HepG2 (cell line): Measurements from ENCODE around the gene CTNNA2. TPM values are rescaled to one million over a fixed set of nuclear protein-coding genes. Genes with fewer than 3 reads are reported as not detected.

Source experiments
- ATAC-seq: fragments of 200-7000 bp; cut with Tn5 transposase; 3 replicates; pipeline ENCODE4 v1.9.1; 2020; ENCODE audit warnings: mild to moderate bottlenecking, moderate library complexity
- BruUV-seq: library from RNA; stranded (reverse); fragments of 400-500 nt; replicated peaks from 2 replicates; lab custom pipeline; 2021; lab: Mats Ljungman, UMichigan
- CTCF ChIA-PET: fragments of 300-600 bp; formaldehyde crosslinking; extraction: SDS; loops from one replicate; lab custom pipeline; 2021; ENCODE audit warnings: low total read pairs, inconsistent platforms, low intra/inter-chr PET ratio; lab: Yijun Ruan, JAX
- POLR2A ChIA-PET: fragments of 350-600 bp; sonication (Branson Sonifier 250); formaldehyde crosslinking; loops from one replicate; lab custom pipeline; 2020; ENCODE audit warnings: antibody characterized with exemption, inconsistent platforms; lab: Yijun Ruan, JAX
- DNase-seq: peaks from one replicate; pipeline ENCODE4 v3.0.0-alpha.2; 2015; ENCODE audit warnings: low spot score
- FAIRE-seq: peaks from 3 replicates; lab custom pipeline; 2011; peaks lifted over from hg19 to GRCh38; lab: Jason Lieb, UNC
- H2AFZ ChIP-seq: one replicate; pipeline ENCODE4 v1.6.1; 2011; ENCODE audit warnings: low read length, inconsistent platforms
- H3K27ac ChIP-seq: fragments of 300-600 bp; 3 replicates; pipeline ENCODE4 v1.8.0; 2011; ENCODE audit warnings: mixed run types, mild to moderate bottlenecking, mixed read lengths, low read length, inconsistent platforms; ENCODE audit not compliant: insufficient read depth; ENCODE audit errors: extremely low read length
- H3K27me3 ChIP-seq, 2 experiments: fragments of 200-600 bp in 1 of 2; 2 replicates in 1 of 2; 3 replicates in 1 of 2; pipeline versions ENCODE4 v1.6.0 to v1.8.0; 2011; ENCODE audit warnings: low read length in 2 of 2, mild to moderate bottlenecking in 2 of 2, moderate library complexity in 2 of 2, inconsistent platforms in 1 of 2; ENCODE audit not compliant: insufficient read depth in 2 of 2, control insufficient read depth in 1 of 2
- H3K36me3 ChIP-seq, 2 experiments: fragments of 200-600 bp in 1 of 2; replicated peaks in 1 of 2; 2 replicates in 1 of 2; 3 replicates in 1 of 2; pipeline versions ENCODE4 v1.5.1 to v1.8.0; 2011; ENCODE audit warnings: low read length in 2 of 2, inconsistent platforms in 1 of 2; ENCODE audit not compliant: insufficient read depth in 2 of 2, control insufficient read depth in 1 of 2
- H3K4me1 ChIP-seq: 2 replicates; pipeline ENCODE4 v1.5.1; 2012; ENCODE audit warnings: low read length, inconsistent platforms; ENCODE audit not compliant: insufficient read depth
- H3K4me2 ChIP-seq: 2 replicates; pipeline ENCODE4 v1.6.0; 2011; ENCODE audit warnings: low read depth, low read length, inconsistent platforms
- H3K4me3 ChIP-seq, 3 experiments: fragments of 200-600 bp in 1 of 3; sonication (generic), shearing (Covaris generic) in 1 of 3; replicated peaks in 1 of 3; 2 replicates each; pipeline ENCODE4 v1.5.1; 2011 to 2016; ENCODE audit warnings: low read length in 3 of 3, inconsistent platforms in 2 of 3, low read depth in 2 of 3, mild to moderate bottlenecking in 2 of 3, control low read depth in 1 of 3, mixed read lengths in 1 of 3; ENCODE audit not compliant: insufficient read depth in 1 of 3
- H3K79me2 ChIP-seq: one replicate; pipeline ENCODE4 v1.6.1; 2011; ENCODE audit warnings: low read length, inconsistent platforms; ENCODE audit not compliant: insufficient read depth
- H3K9ac ChIP-seq: 2 replicates; pipeline ENCODE4 v1.6.0; 2011; ENCODE audit warnings: mild to moderate bottlenecking, low read depth, low read length, inconsistent platforms; ENCODE audit not compliant: insufficient read depth
- H3K9me3 ChIP-seq: 2 replicates; pipeline ENCODE4 v1.5.1; 2012; ENCODE audit warnings: mild to moderate bottlenecking, low read length
- H4K20me1 ChIP-seq: 2 replicates; pipeline ENCODE4 v1.6.0; 2011; ENCODE audit warnings: inconsistent platforms, mild to moderate bottlenecking, low read length, moderate library complexity; ENCODE audit not compliant: insufficient read depth
- CBFB ChIP-seq: sonication (generic); formaldehyde crosslinking; IDR thresholded peaks from 2 replicates; pipeline ENCODE4 v1.4.0; 2020; ENCODE audit warnings: missing genetic modification reagents
- JUN ChIP-seq: sonication (generic); formaldehyde crosslinking; IDR thresholded peaks from 2 replicates; pipeline ENCODE4 v1.4.0; 2020; ENCODE audit warnings: mild to moderate bottlenecking, missing genetic modification reagents
- KDM2A ChIP-seq: sonication (generic); formaldehyde crosslinking; IDR thresholded peaks from 2 replicates; pipeline ENCODE4 v1.4.0; 2020; ENCODE audit warnings: low read depth, missing genetic modification reagents, borderline replicate concordance
- SMARCE1 ChIP-seq: fragments of 450-650 bp; IDR thresholded peaks from 2 replicates; pipeline ENCODE4 v1.6.1; 2017; ENCODE audit warnings: borderline replicate concordance
- SP2 ChIP-seq: sonication (generic); formaldehyde crosslinking; IDR thresholded peaks from 2 replicates; pipeline ENCODE4 v1.5.1; 2020; ENCODE audit warnings: mild to moderate bottlenecking, missing genetic modification reagents
- TCF7 ChIP-seq: sonication (generic); IDR thresholded peaks from 2 replicates; pipeline ENCODE4 v1.6.1; 2016; ENCODE audit warnings: antibody characterized with exemption, low read depth
- ZBTB8A ChIP-seq: sonication (generic); formaldehyde crosslinking; IDR thresholded peaks from 2 replicates; pipeline ENCODE4 v1.4.0; 2020; ENCODE audit warnings: mild to moderate bottlenecking, low read depth, missing genetic modification reagents, borderline replicate concordance
- ZNF761 ChIP-seq: sonication (generic); formaldehyde crosslinking; conservative IDR thresholded peaks from 2 replicates; pipeline ENCODE4 v1.4.0; 2020; ENCODE audit warnings: mild to moderate bottlenecking, missing genetic modification reagents
- ZNF781 ChIP-seq: sonication (generic); formaldehyde crosslinking; IDR thresholded peaks from 2 replicates; pipeline ENCODE4 v1.5.1; 2020; ENCODE audit warnings: borderline replicate concordance, mild to moderate bottlenecking, missing genetic modification reagents; ENCODE audit errors: not compliant biosample characterization
- ZNF841 ChIP-seq: sonication (generic); formaldehyde crosslinking; IDR thresholded peaks from 2 replicates; pipeline ENCODE4 v1.8.1; 2023; ENCODE audit warnings: missing genetic modification reagents, borderline replicate concordance
- WGBS: methylation state at CpG from one replicate; pipeline ENCODE4 v1.1.6; 2017; ENCODE audit warnings: low lambda C conversion rate; 5-methylcytosine and 5-hydroxymethylcytosine counted together
- in situ Hi-C: cut with HindIII; loops from 2 replicates; pipeline ENCODE4 v1.10.0; 2017; ENCODE audit warnings: low pct_unique_long_range_greater_than_20kb; ENCODE audit not compliant: extremely low pct_ligation_motif_present
- intact Hi-C: fragments of 100-400 bp; cut with micrococcal nuclease; formaldehyde crosslinking; loops from one replicate; pipeline ENCODE4 v1.10.0; 2022; ENCODE audit not compliant: unreplicated experiment
- polyA plus RNA-seq, 8 experiments: library from polyadenylated mRNA; depleted of rRNA in 3 of 8; stranded (reverse) in 7 of 8; unstranded in 1 of 8; fragments of >200 nt; fragmentation: Illumina TruSeq in 4 of 8; extraction: Trizol in 4 of 8; gene quantifications; 2 replicates each; pipeline versions ENCODE4 v1.2.1 to v1.2.3, GENCODE V29; 2011 to 2016; ENCODE audit warnings: low read depth in 4 of 8, missing spikeins in 1 of 8, mixed read lengths in 1 of 8; ENCODE audit not compliant: insufficient read depth in 1 of 8
- total RNA-seq, 5 experiments: library from RNA; depleted of rRNA; stranded (reverse); fragments of >200 nt; fragmentation: Illumina TruSeq; extraction: Trizol; gene quantifications; 2 replicates each; pipeline ENCODE4 v1.2.3, GENCODE V29; 2016; ENCODE audit warnings: low read depth in 1 of 5
- TF ChIP-seq, protein P1 (sequence below): sonication (generic); formaldehyde crosslinking; conservative IDR thresholded peaks from 2 replicates; pipeline ENCODE4 v1.8.1; 2023; ENCODE audit warnings: missing genetic modification reagents
- TF ChIP-seq, protein P2 (sequence below): sonication (generic); formaldehyde crosslinking; IDR thresholded peaks from 2 replicates; pipeline ENCODE4 v1.4.0; 2020; ENCODE audit warnings: missing genetic modification reagents, borderline replicate concordance
- TF ChIP-seq, protein P3 (sequence below): sonication (generic); formaldehyde crosslinking; IDR thresholded peaks from 2 replicates; pipeline ENCODE4 v1.8.0; 2022; ENCODE audit warnings: missing genetic modification reagents, mild to moderate bottlenecking, borderline replicate concordance
- TF ChIP-seq, protein P4 (sequence below): IDR thresholded peaks from 2 replicates; pipeline ENCODE4 v1.6.1; 2016; ENCODE audit warnings: low read depth
- TF ChIP-seq, protein P5 (sequence below): sonication (generic); formaldehyde crosslinking; IDR thresholded peaks from 2 replicates; pipeline ENCODE4 v1.4.0; 2020; ENCODE audit warnings: missing genetic modification reagents

The CTNNA2 gene
- total and polyA plus RNA-seq, 2 of the 13 experiments (the other 11 are each of a cell fraction or from before 2014, with no cell fraction given), result not detected

DNA sequence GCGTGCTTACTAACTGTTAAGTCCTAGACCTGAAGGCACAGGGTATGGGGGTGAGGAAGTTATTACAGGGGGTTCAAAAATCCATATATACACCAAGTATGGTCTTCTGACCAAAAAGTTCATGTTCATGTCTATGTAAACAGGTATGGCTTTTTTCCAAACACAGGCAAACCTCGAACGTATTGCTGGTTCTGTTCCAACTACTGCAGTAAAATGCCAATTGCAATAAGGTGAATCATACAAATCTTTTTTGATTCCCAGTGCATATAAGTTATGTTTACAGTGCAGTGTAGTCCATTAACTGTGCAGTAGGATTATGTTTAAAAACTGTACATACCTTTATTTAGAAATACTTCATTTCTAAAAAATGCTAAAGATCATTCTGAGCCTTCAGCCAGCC is 1037.0 kb downstream of the CTNNA2 start:
- Histone ChIP-seq H3K79me2 (no peaks in the 10 kb centered on the region), H3K9me3 (peaks cover 73% of the 10 kb centered on the region), H3K9ac (no peak overlapping the region), H4K20me1 (no peaks in the 10 kb centered on the region), H3K4me1 (no peaks in the 10 kb centered on the region), H2AFZ (no peak overlapping the region), H3K36me3 (no peaks in the 10 kb centered on the region), H3K4me2 (no peak overlapping the region), H3K27ac (no peak overlapping the region), H3K4me3 (no peak overlapping the region), H3K27me3 (no peaks in the 10 kb centered on the region)
- FAIRE-seq (no peak), ATAC-seq (no peak), DNase-seq (no peak)
- intact Hi-C loops, result no loop called here
- in situ Hi-C loops, result no loop called here
- ChIA-PET CTCF (no interaction called here), POLR2A (no interaction called here)
- no TSS peak for BruUV-seq
- WGBS, result 8% methylated on average over 3 of the region's 3 CpGs
- no peak for TF ChIP-seq ZNF841 (CRISPR knock-in tag)
- no peak for TF ChIP-seq JUN (CRISPR knock-in tag)
- TF ChIP-seq ZBTB8A (CRISPR knock-in tag), result no peak
- TF ChIP-seq, protein P1, sequence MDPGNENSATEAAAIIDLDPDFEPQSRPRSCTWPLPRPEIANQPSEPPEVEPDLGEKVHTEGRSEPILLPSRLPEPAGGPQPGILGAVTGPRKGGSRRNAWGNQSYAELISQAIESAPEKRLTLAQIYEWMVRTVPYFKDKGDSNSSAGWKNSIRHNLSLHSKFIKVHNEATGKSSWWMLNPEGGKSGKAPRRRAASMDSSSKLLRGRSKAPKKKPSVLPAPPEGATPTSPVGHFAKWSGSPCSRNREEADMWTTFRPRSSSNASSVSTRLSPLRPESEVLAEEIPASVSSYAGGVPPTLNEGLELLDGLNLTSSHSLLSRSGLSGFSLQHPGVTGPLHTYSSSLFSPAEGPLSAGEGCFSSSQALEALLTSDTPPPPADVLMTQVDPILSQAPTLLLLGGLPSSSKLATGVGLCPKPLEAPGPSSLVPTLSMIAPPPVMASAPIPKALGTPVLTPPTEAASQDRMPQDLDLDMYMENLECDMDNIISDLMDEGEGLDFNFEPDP (CRISPR knock-in tag), result no peak
- TF ChIP-seq KDM2A, result no peak
- TF ChIP-seq SMARCE1, result no peak
- TF ChIP-seq, protein P2, sequence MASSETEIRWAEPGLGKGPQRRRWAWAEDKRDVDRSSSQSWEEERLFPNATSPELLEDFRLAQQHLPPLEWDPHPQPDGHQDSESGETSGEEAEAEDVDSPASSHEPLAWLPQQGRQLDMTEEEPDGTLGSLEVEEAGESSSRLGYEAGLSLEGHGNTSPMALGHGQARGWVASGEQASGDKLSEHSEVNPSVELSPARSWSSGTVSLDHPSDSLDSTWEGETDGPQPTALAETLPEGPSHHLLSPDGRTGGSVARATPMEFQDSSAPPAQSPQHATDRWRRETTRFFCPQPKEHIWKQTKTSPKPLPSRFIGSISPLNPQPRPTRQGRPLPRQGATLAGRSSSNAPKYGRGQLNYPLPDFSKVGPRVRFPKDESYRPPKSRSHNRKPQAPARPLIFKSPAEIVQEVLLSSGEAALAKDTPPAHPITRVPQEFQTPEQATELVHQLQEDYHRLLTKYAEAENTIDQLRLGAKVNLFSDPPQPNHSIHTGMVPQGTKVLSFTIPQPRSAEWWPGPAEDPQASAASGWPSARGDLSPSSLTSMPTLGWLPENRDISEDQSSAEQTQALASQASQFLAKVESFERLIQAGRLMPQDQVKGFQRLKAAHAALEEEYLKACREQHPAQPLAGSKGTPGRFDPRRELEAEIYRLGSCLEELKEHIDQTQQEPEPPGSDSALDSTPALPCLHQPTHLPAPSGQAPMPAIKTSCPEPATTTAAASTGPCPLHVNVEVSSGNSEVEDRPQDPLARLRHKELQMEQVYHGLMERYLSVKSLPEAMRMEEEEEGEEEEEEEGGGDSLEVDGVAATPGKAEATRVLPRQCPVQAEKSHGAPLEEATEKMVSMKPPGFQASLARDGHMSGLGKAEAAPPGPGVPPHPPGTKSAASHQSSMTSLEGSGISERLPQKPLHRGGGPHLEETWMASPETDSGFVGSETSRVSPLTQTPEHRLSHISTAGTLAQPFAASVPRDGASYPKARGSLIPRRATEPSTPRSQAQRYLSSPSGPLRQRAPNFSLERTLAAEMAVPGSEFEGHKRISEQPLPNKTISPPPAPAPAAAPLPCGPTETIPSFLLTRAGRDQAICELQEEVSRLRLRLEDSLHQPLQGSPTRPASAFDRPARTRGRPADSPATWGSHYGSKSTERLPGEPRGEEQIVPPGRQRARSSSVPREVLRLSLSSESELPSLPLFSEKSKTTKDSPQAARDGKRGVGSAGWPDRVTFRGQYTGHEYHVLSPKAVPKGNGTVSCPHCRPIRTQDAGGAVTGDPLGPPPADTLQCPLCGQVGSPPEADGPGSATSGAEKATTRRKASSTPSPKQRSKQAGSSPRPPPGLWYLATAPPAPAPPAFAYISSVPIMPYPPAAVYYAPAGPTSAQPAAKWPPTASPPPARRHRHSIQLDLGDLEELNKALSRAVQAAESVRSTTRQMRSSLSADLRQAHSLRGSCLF (CRISPR knock-in tag), result no peak
- TF ChIP-seq, protein P3, sequence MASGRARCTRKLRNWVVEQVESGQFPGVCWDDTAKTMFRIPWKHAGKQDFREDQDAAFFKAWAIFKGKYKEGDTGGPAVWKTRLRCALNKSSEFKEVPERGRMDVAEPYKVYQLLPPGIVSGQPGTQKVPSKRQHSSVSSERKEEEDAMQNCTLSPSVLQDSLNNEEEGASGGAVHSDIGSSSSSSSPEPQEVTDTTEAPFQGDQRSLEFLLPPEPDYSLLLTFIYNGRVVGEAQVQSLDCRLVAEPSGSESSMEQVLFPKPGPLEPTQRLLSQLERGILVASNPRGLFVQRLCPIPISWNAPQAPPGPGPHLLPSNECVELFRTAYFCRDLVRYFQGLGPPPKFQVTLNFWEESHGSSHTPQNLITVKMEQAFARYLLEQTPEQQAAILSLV (CRISPR knock-in tag), result no peak
- TF ChIP-seq TCF7, result no peak
- TF ChIP-seq, protein P4, sequence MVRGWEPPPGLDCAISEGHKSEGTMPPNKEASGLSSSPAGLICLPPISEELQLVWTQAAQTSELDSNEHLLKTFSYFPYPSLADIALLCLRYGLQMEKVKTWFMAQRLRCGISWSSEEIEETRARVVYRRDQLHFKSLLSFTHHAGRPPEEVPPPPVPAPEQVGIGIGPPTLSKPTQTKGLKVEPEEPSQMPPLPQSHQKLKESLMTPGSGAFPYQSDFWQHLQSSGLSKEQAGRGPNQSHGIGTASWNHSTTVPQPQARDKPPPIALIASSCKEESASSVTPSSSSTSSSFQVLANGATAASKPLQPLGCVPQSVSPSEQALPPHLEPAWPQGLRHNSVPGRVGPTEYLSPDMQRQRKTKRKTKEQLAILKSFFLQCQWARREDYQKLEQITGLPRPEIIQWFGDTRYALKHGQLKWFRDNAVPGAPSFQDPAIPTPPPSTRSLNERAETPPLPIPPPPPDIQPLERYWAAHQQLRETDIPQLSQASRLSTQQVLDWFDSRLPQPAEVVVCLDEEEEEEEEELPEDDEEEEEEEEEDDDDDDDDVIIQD (CRISPR knock-in tag), result no peak
- TF ChIP-seq SP2 (CRISPR knock-in tag), result no peak
- no peak for TF ChIP-seq ZNF761 (CRISPR knock-in tag)
- TF ChIP-seq, protein P5, sequence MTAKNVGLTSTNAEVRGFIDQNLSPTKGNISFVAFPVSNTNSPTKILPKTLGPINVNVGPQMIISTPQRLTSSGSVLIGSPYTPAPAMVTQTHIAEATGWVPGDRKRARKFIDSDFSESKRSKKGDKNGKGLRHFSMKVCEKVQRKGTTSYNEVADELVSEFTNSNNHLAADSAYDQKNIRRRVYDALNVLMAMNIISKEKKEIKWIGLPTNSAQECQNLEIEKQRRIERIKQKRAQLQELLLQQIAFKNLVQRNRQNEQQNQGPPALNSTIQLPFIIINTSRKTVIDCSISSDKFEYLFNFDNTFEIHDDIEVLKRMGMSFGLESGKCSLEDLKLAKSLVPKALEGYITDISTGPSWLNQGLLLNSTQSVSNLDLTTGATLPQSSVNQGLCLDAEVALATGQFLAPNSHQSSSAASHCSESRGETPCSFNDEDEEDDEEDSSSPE, result no peak
- no peak for TF ChIP-seq ZNF781 (CRISPR knock-in tag)
- no peak for TF ChIP-seq CBFB (CRISPR knock-in tag)
